ENCODE results near the gene MS4A8. TPM values are rescaled to one million over a fixed set of nuclear protein-coding genes. Genes with fewer than 3 reads are reported as not detected.

Gene MS4A8
- total RNA-seq, 1 donor from 2014 or later: not detected

DNA sequence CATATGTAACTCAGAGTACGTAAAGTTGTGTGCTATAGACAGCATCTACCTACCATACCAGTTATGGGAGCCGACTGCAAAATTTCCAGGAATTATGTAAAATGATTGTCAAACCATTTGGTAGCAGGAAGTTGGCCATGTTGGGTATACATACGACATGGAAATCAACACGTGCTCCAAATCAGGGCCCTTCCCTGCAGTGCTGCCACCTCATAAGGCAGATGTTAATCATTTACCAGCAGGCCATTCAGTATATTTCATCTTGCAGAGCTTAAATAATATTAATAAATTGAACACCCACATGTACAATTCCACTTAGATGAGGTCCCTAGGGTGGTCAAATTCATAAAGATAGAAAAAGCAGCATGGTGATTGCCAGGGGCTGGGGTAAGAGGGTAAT lies 34.9 kb downstream of the MS4A8 start:
- no peak for TF ChIP-seq CTCF (IDR thresholded peaks at IDR 0.05)
- H3K27ac Mint-ChIP-seq (ENCODE audit: unreplicated experiment): no peak overlapping the region
- no peaks in the 10 kb centered on the region for H3K36me3 Mint-ChIP-seq (ENCODE audit: unreplicated experiment)
- H3K9me3 Mint-ChIP-seq (ENCODE audit: unreplicated experiment): no peaks in the 10 kb centered on the region
- no peaks in the 10 kb centered on the region for H3K4me1 Mint-ChIP-seq (ENCODE audit: unreplicated experiment)
- peaks cover 18% of the 10 kb centered on the region for H3K27me3 Mint-ChIP-seq (ENCODE audit: unreplicated experiment)
- H3K4me3 Mint-ChIP-seq (ENCODE audit: unreplicated experiment): no peak overlapping the region
- DNase-seq (ENCODE audit: extremely low spot score, unreplicated experiment): no peak

DNA sequence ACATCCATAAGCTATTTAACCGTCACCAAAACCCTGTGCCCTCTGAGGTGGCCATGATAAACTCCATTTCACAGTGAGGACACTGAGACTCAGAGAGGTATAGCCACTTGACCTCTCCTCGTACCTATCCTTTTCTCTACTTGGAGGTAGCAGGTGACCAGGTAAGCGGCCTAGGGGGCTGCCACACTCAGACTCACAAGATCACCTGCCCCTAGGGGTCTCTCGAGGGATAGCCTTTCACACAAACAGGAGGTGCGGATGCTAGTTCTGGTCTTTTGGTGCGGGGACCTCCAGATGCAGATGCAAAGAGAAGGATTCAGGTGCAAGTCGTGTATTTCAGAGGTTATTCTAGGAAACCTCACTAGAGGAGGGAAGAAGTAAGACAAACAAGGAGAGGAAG lies 39.7 kb downstream of the MS4A8 start:
- no peak for TF ChIP-seq CTCF (IDR thresholded peaks at IDR 0.05)
- no peak for DNase-seq (ENCODE audit: extremely low spot score, unreplicated experiment)
- Mint-ChIP-seq H3K9me3 (ENCODE audit: unreplicated experiment) (peaks cover 6% of the 10 kb centered on the region), H3K27ac (ENCODE audit: unreplicated experiment) (no peak overlapping the region), H3K27me3 (ENCODE audit: unreplicated experiment) (peaks cover 10% of the 10 kb centered on the region), H3K4me3 (ENCODE audit: unreplicated experiment) (no peak overlapping the region), H3K4me1 (ENCODE audit: unreplicated experiment) (no peaks in the 10 kb centered on the region), H3K36me3 (ENCODE audit: unreplicated experiment) (no peaks in the 10 kb centered on the region)

DNA sequence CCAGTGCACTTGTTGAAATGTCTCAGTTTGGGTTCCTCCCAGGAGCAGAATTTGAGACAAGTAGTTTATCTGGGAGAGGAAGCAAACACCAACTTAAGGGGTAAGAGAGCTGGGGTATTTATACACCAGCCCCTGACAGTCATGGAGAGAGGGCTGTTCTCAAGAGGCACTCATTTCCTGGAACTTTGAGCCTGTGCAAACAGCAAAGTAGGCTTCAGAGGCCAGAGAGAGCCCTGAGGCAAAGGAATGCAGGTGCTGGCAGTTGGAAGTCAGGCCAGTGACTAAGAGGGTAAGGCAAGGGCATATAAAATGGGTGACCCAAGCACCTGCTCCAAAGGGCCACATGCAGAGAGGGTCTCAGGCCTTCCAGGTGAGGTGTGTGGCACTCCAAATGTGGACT lies 41.2 kb downstream of the MS4A8 start:
- H3K27me3 Mint-ChIP-seq (ENCODE audit: unreplicated experiment): peaks cover 15% of the 10 kb centered on the region
- H3K9me3 Mint-ChIP-seq (ENCODE audit: unreplicated experiment): peaks cover 6% of the 10 kb centered on the region
- H3K4me3 Mint-ChIP-seq (ENCODE audit: unreplicated experiment): no peak overlapping the region

DNA sequence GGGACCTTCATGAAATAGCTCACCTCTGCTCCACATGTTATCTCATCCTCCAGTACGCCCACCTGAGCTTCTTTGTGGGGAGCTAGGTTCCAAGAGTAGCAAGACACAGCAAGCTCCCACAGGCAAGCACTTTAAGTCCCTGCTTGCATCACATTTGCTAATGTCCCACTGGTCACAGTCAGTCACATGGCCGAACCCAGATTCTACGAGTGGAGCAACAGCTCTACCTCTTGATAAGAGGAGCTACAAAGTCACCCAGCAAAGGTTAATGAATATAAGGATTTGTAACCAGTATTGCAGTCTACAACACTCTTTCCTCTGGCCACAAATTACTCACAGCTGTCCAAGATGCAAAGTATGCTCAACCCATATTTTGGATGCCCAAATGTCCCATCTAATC lies 42.0 kb downstream of the MS4A8 start:
- H3K27me3 Mint-ChIP-seq (ENCODE audit: unreplicated experiment): peaks cover 10% of the 10 kb centered on the region
- no peak overlapping the region for H3K27ac Mint-ChIP-seq (ENCODE audit: unreplicated experiment)
- H3K4me3 Mint-ChIP-seq (ENCODE audit: unreplicated experiment): no peak overlapping the region
- no peak for TF ChIP-seq CTCF (IDR thresholded peaks at IDR 0.05)
- H3K9me3 Mint-ChIP-seq (ENCODE audit: unreplicated experiment): peaks cover 6% of the 10 kb centered on the region
- DNase-seq (ENCODE audit: extremely low spot score, unreplicated experiment): no peak
- H3K36me3 Mint-ChIP-seq (ENCODE audit: unreplicated experiment): no peaks in the 10 kb centered on the region
- no peaks in the 10 kb centered on the region for H3K4me1 Mint-ChIP-seq (ENCODE audit: unreplicated experiment)

More for the DNA sequence above, 41.2 kb downstream of the MS4A8 start:
- no peaks in the 10 kb centered on the region for H3K36me3 Mint-ChIP-seq (ENCODE audit: unreplicated experiment)
- H3K4me1 Mint-ChIP-seq (ENCODE audit: unreplicated experiment): no peaks in the 10 kb centered on the region
- no peak for DNase-seq (ENCODE audit: extremely low spot score, unreplicated experiment)
- no peak for TF ChIP-seq CTCF (IDR thresholded peaks at IDR 0.05)
- no peak overlapping the region for H3K27ac Mint-ChIP-seq (ENCODE audit: unreplicated experiment)

DNA sequence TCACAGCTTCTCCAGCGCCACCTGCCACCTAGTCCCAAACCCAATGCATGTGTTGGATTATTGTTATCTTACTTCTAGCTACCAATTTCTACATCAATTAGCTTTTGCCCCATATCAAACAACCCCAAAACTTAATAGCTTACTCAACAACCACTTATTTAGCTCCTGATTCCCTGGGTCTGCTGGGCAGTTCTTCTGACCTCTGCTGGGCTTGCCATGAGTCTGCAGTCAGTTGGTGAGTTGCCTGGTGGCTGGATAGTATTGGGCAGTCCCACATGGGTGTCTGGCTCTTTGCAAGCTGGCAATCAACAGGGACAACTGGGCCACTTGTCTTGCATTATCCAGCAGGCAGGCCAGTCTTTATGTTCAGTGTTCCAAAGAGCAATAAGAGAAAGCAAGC lies 43.6 kb downstream of the MS4A8 start:
- H3K27me3 Mint-ChIP-seq (ENCODE audit: unreplicated experiment): peaks cover 8% of the 10 kb centered on the region
- no peak overlapping the region for H3K27ac Mint-ChIP-seq (ENCODE audit: unreplicated experiment)
- no peak overlapping the region for H3K4me3 Mint-ChIP-seq (ENCODE audit: unreplicated experiment)
- H3K36me3 Mint-ChIP-seq (ENCODE audit: unreplicated experiment): no peaks in the 10 kb centered on the region
- no peak for DNase-seq (ENCODE audit: extremely low spot score, unreplicated experiment)
- TF ChIP-seq CTCF (IDR thresholded peaks at IDR 0.05): no peak
- peaks cover 6% of the 10 kb centered on the region for H3K9me3 Mint-ChIP-seq (ENCODE audit: unreplicated experiment)
- no peaks in the 10 kb centered on the region for H3K4me1 Mint-ChIP-seq (ENCODE audit: unreplicated experiment)

Measured in osteocyte (in vitro differentiated cells).